ENCODE data around the gene ZNF93. TPM values are rescaled to one million over a fixed set of nuclear protein-coding genes. Genes with fewer than 3 reads are reported as not detected.
A peak's percentile ranks its signal among the peaks of the same experiment; 100 is the strongest.
"Not testable (repeated sequence)": the region's sequence is repeated elsewhere in the genome, so short reads cannot be mapped to it uniquely, and the experiment has no call there.

ZNF93 gene
- total RNA-seq, 8 experiments from 2014 or later, result 0.61 to 20.5 (median 7.4) TPM

- in situ Hi-C loops (cut with MboI; ENCODE audit: low pct_unique_long_range_greater_than_20kb in 2 of 9, low sequenced_read_pairs in 9 of 9, unreplicated experiment in 9 of 9); ATAC-seq (replicated peaks in 6 of 8); H3K27ac ChIP-seq; H3K4me3 ChIP-seq; H3K4me1 ChIP-seq (replicated peaks in 1 of 2): not testable (repeated sequence)
- 37 to 100% (median 71%) methylated on average over 2 to 3 of the region's 3 CpGs; no CpG with 5 or more reads in 2 of the 10 experiments for WGBS, 10 experiments
Observed at GRCh38 chr19:19892055-19892941, 8.4 kb upstream of the ZNF93 start.

GRCh38 chr19:19900139-19900728 is 512 bp upstream of the ZNF93 start:
- in situ Hi-C loops (cut with MboI; ENCODE audit: low pct_unique_long_range_greater_than_20kb in 2 of 9, low sequenced_read_pairs in 9 of 9, unreplicated experiment in 9 of 9), result no loop called here
- peak in 5 of 8 experiments; percentile 1 to 48 (median 11) for ATAC-seq (replicated peaks in 6 of 8)
- 0 to 57% (median 3%) methylated on average over 3 to 9 of the region's 9 CpGs for WGBS, 10 experiments
- H3K4me3 ChIP-seq, result peak overlapping the region; percentile 59 to 81 (median 67)
- H3K4me1 ChIP-seq (replicated peaks in 1 of 2), result no peaks in the 10 kb centered on the region
- H3K27ac ChIP-seq, result peak overlapping the region; percentile 64 to 72

- H3K27ac ChIP-seq; in situ Hi-C loops (cut with MboI; ENCODE audit: low pct_unique_long_range_greater_than_20kb in 2 of 9, low sequenced_read_pairs in 9 of 9, unreplicated experiment in 9 of 9); ATAC-seq (replicated peaks in 6 of 8); H3K4me1 ChIP-seq (replicated peaks in 1 of 2); H3K4me3 ChIP-seq: not testable (repeated sequence)
- 47 to 92% (median 90%) methylated on average over 2 to 3 of the region's 3 CpGs; no CpG with 5 or more reads in 6 of the 10 experiments for WGBS, 10 experiments
Observed at GRCh38 chr19:19907551-19907950, 6.8 kb downstream of the ZNF93 start.

GRCh38 chr19:19909654-19910053 is 8.9 kb downstream of the ZNF93 start:
- Histone ChIP-seq H3K4me3 (no peak overlapping the region), H3K4me1 (replicated peaks in 1 of 2) (no peaks in the 10 kb centered on the region), H3K27ac (no peak overlapping the region)
- no peak for ATAC-seq (replicated peaks in 6 of 8)
- in situ Hi-C loops (cut with MboI; ENCODE audit: low pct_unique_long_range_greater_than_20kb in 2 of 9, low sequenced_read_pairs in 9 of 9, unreplicated experiment in 9 of 9), result no loop called here
- WGBS, 10 experiments, result 59 to 100% (median 78%) methylated on average over 1 to 2 of the region's 2 CpGs; no CpG with 5 or more reads in 2 of the 10 experiments

- no peak overlapping the region for H3K27ac ChIP-seq
- in situ Hi-C loops (cut with MboI; ENCODE audit: low pct_unique_long_range_greater_than_20kb in 2 of 9, low sequenced_read_pairs in 9 of 9, unreplicated experiment in 9 of 9), result no loop called here
- H3K4me1 ChIP-seq (replicated peaks in 1 of 2), result no peaks in the 10 kb centered on the region
- 60 to 100% (median 80%) methylated on average over 1 of the region's 1 CpG; no CpG with 5 or more reads in 5 of the 10 experiments for WGBS, 10 experiments
- no peak for ATAC-seq (replicated peaks in 6 of 8)
- H3K4me3 ChIP-seq, result no peak overlapping the region
Observed at GRCh38 chr19:19911150-19911549, 10.4 kb downstream of the ZNF93 start.

- Histone ChIP-seq H3K4me3 (no peak overlapping the region), H3K27ac (no peak overlapping the region), H3K4me1 (replicated peaks in 1 of 2) (no peaks in the 10 kb centered on the region)
- 48 to 100% (median 87%) methylated on average over 2 to 3 of the region's 3 CpGs for WGBS, 10 experiments
- in situ Hi-C loops (cut with MboI; ENCODE audit: low pct_unique_long_range_greater_than_20kb in 2 of 9, low sequenced_read_pairs in 9 of 9, unreplicated experiment in 9 of 9), result no loop called here
- ATAC-seq (replicated peaks in 6 of 8), result no peak
Observed at GRCh38 chr19:19914596-19914995, 13.8 kb downstream of the ZNF93 start.

GRCh38 chr19:19930417-19930816 is 29.7 kb downstream of the ZNF93 start:
- WGBS, 10 experiments, result 33 to 100% (median 80%) methylated on average over 1 to 5 of the region's 7 CpGs; no CpG with 5 or more reads in 3 of the 10 experiments
- in situ Hi-C loops (cut with MboI; ENCODE audit: low pct_unique_long_range_greater_than_20kb in 2 of 9, low sequenced_read_pairs in 9 of 9, unreplicated experiment in 9 of 9); H3K4me1 ChIP-seq (replicated peaks in 1 of 2); H3K27ac ChIP-seq; ATAC-seq (replicated peaks in 6 of 8); H3K4me3 ChIP-seq: not testable (repeated sequence)

GRCh38 chr19:19933432-19934314 is 32.9 kb downstream of the ZNF93 start:
- H3K27ac ChIP-seq; ATAC-seq (replicated peaks in 6 of 8); H3K4me3 ChIP-seq; in situ Hi-C loops (cut with MboI; ENCODE audit: low pct_unique_long_range_greater_than_20kb in 2 of 9, low sequenced_read_pairs in 9 of 9, unreplicated experiment in 9 of 9); H3K4me1 ChIP-seq (replicated peaks in 1 of 2): not testable (repeated sequence)
- WGBS, 10 experiments, result 50 to 100% (median 90%) methylated on average over 1 to 3 of the region's 3 CpGs; no CpG with 5 or more reads in 2 of the 10 experiments

GRCh38 chr19:19937403-19937802 is 36.7 kb downstream of the ZNF93 start:
- in situ Hi-C loops (cut with MboI; ENCODE audit: low pct_unique_long_range_greater_than_20kb in 2 of 9, low sequenced_read_pairs in 9 of 9, unreplicated experiment in 9 of 9), result no loop called here
- H3K27ac ChIP-seq, result no peak overlapping the region
- no peak overlapping the region for H3K4me3 ChIP-seq
- H3K4me1 ChIP-seq (replicated peaks in 1 of 2), result no peaks in the 10 kb centered on the region
- ATAC-seq (replicated peaks in 6 of 8), result no peak
- 78 to 100% (median 89%) methylated on average over 2 of the region's 2 CpGs; no CpG with 5 or more reads in 3 of the 10 experiments for WGBS, 10 experiments

- in situ Hi-C loops (cut with MboI; ENCODE audit: low pct_unique_long_range_greater_than_20kb in 2 of 9, low sequenced_read_pairs in 9 of 9, unreplicated experiment in 9 of 9), result no loop called here
- 0 to 86% (median 51%) methylated on average over 1 to 2 of the region's 2 CpGs; no CpG with 5 or more reads in 2 of the 10 experiments for WGBS, 10 experiments
Observed at GRCh38 chr19:19938449-19938848, 37.7 kb downstream of the ZNF93 start.

GRCh38 chr19:19943848-19944582 is 43.3 kb downstream of the ZNF93 start:
- H3K27ac ChIP-seq, result no peak overlapping the region
- no peak overlapping the region for H3K4me3 ChIP-seq
- WGBS, 10 experiments, result 39 to 96% (median 80%) methylated on average over 1 to 5 of the region's 8 CpGs; no CpG with 5 or more reads in 4 of the 10 experiments
- H3K4me1 ChIP-seq (replicated peaks in 1 of 2), result no peaks in the 10 kb centered on the region
- ATAC-seq (replicated peaks in 6 of 8), result no peak
- in situ Hi-C loops (cut with MboI; ENCODE audit: low pct_unique_long_range_greater_than_20kb in 2 of 9, low sequenced_read_pairs in 9 of 9, unreplicated experiment in 9 of 9), result no loop called here

More at GRCh38 chr19:19938449-19938848, 37.7 kb downstream of the ZNF93 start:
- ATAC-seq (replicated peaks in 6 of 8), result no peak
- Histone ChIP-seq H3K27ac (no peak overlapping the region), H3K4me1 (replicated peaks in 1 of 2) (no peaks in the 10 kb centered on the region), H3K4me3 (no peak overlapping the region)

- no peak overlapping the region for H3K4me3 ChIP-seq
- ATAC-seq (replicated peaks in 6 of 8), result no peak
- no peaks in the 10 kb centered on the region for H3K4me1 ChIP-seq (replicated peaks in 1 of 2)
- H3K27ac ChIP-seq, result no peak overlapping the region
- in situ Hi-C loops (cut with MboI; ENCODE audit: low pct_unique_long_range_greater_than_20kb in 2 of 9, low sequenced_read_pairs in 9 of 9, unreplicated experiment in 9 of 9), result no loop called here
- 50 to 92% (median 75%) methylated on average over 1 to 3 of the region's 3 CpGs; no CpG with 5 or more reads in 3 of the 10 experiments for WGBS, 10 experiments
Observed at GRCh38 chr19:19944583-19944880, 43.8 kb downstream of the ZNF93 start.
